Measurements from ENCODE around the gene USP33.

GRCh38 chr1:77744576-77744975 lies 15.1 kb downstream of the USP33 start:
- TF ChIP-seq CTCF (IDR thresholded peaks at IDR 0.05), result no peak
- no peak for TF ChIP-seq POLR2A (IDR thresholded peaks at IDR 0.05)
